H9 (cell line): Measurements from ENCODE around the gene SPEF2. TPM values are rescaled to one million over a fixed set of nuclear protein-coding genes. Genes with fewer than 3 reads are reported as not detected.

Experiments
- DNase-seq: peaks from one replicate; pipeline ENCODE4 v3.0.0-alpha.2; 2017
- H2AFZ ChIP-seq: one replicate; pipeline ENCODE4 v1.6.1; 2013; ENCODE audit warnings: mild to moderate bottlenecking, low read length, control low read depth, moderate library complexity
- H2AK5ac ChIP-seq: 2 replicates; pipeline ENCODE4 v1.6.1; 2013; ENCODE audit warnings: low read length, control low read depth, mixed read lengths; ENCODE audit not compliant: insufficient read length
- H2BK120ac ChIP-seq: one replicate; pipeline ENCODE4 v1.6.1; 2013; ENCODE audit warnings: low read depth, mild to moderate bottlenecking, low read length, control low read depth, inconsistent platforms; ENCODE audit not compliant: poor library complexity, severe bottlenecking
- H2BK12ac ChIP-seq: 2 replicates; pipeline ENCODE4 v1.6.1; 2013; ENCODE audit warnings: low read length, control low read depth, mixed read lengths, low read depth; ENCODE audit not compliant: insufficient read length
- H2BK15ac ChIP-seq: 2 replicates; pipeline ENCODE4 v1.6.1; 2013; ENCODE audit warnings: low read depth, low read length, control low read depth
- H2BK20ac ChIP-seq: one replicate; pipeline ENCODE4 v1.6.1; 2013; ENCODE audit warnings: low read depth, mild to moderate bottlenecking, low read length, control low read depth, inconsistent platforms; ENCODE audit not compliant: poor library complexity, severe bottlenecking
- H2BK5ac ChIP-seq: 2 replicates; pipeline ENCODE4 v1.6.1; 2013; ENCODE audit warnings: low read length, control low read depth, mixed read lengths; ENCODE audit not compliant: insufficient read length
- H3K14ac ChIP-seq: 2 replicates; pipeline ENCODE4 v1.6.1; 2013; ENCODE audit warnings: low read length, control low read depth; ENCODE audit not compliant: insufficient read depth
- H3K18ac ChIP-seq: 2 replicates; pipeline ENCODE4 v1.6.1; 2013; ENCODE audit warnings: low read depth, mild to moderate bottlenecking, mixed read lengths, low read length, control low read depth; ENCODE audit not compliant: insufficient read length
- H3K23ac ChIP-seq: 2 replicates; pipeline ENCODE4 v1.6.1; 2013; ENCODE audit warnings: low read length, control low read depth, mixed read lengths, low read depth; ENCODE audit not compliant: insufficient read length
- H3K23me2 ChIP-seq: 2 replicates; pipeline ENCODE4 v1.6.1; 2013; ENCODE audit warnings: low read depth, mild to moderate bottlenecking, mixed read lengths, low read length, control low read depth; ENCODE audit not compliant: insufficient read length, poor library complexity, severe bottlenecking
- H3K27ac ChIP-seq: 2 replicates; pipeline ENCODE4 v1.5.1; 2013; ENCODE audit warnings: low read length, control low read depth, mixed read lengths, low read depth; ENCODE audit not compliant: insufficient read length
- H3K27me3 ChIP-seq: 2 replicates; pipeline ENCODE4 v1.6.1; 2013; ENCODE audit warnings: low read length, control low read depth, inconsistent platforms; ENCODE audit not compliant: insufficient read depth
- H3K4ac ChIP-seq: 2 replicates; pipeline ENCODE4 v1.6.1; 2013; ENCODE audit warnings: low read depth, mild to moderate bottlenecking, control low read depth, inconsistent platforms, low read length, moderate library complexity
- H3K4me1 ChIP-seq: 2 replicates; pipeline ENCODE4 v1.6.1; 2013; ENCODE audit warnings: low read length, control low read depth, inconsistent platforms; ENCODE audit not compliant: insufficient read depth
- H3K4me2 ChIP-seq: 2 replicates; pipeline ENCODE4 v1.6.1; 2013; ENCODE audit warnings: low read length, control low read depth, mixed read lengths; ENCODE audit not compliant: insufficient read length, insufficient read depth
- H3K56ac ChIP-seq: 2 replicates; pipeline ENCODE4 v1.6.1; 2013; ENCODE audit warnings: low read depth, mild to moderate bottlenecking, mixed read lengths, low read length, control low read depth; ENCODE audit not compliant: insufficient read length
- H3K79me1 ChIP-seq: 2 replicates; pipeline ENCODE4 v1.6.1; 2013; ENCODE audit warnings: low read depth, mild to moderate bottlenecking, moderate library complexity, low read length, control low read depth, inconsistent platforms; ENCODE audit not compliant: insufficient read depth, poor library complexity, severe bottlenecking
- H3K79me2 ChIP-seq: 2 replicates; pipeline ENCODE4 v1.6.1; 2013; ENCODE audit warnings: low read length, control low read depth, inconsistent platforms; ENCODE audit not compliant: insufficient read depth
- H3K9ac ChIP-seq: 2 replicates; pipeline ENCODE4 v1.6.1; 2013; ENCODE audit warnings: low read length, control low read depth, mixed read lengths; ENCODE audit not compliant: insufficient read length; ENCODE audit errors: extremely low read depth
- H3K9me3 ChIP-seq: one replicate; pipeline ENCODE4 v1.6.1; 2013; ENCODE audit warnings: low read depth, low read length, inconsistent platforms; ENCODE audit not compliant: control insufficient read depth
- H3T11ph ChIP-seq: one replicate; pipeline ENCODE4 v1.6.1; 2013; ENCODE audit warnings: mild to moderate bottlenecking, low read length, control low read depth, inconsistent platforms
- H4K20me1 ChIP-seq: one replicate; pipeline ENCODE4 v1.6.1; 2013; ENCODE audit not compliant: control insufficient read depth, insufficient read length, insufficient read depth
- H4K5ac ChIP-seq: 2 replicates; pipeline ENCODE4 v1.6.1; 2013; ENCODE audit warnings: low read depth, mild to moderate bottlenecking, mixed read lengths, low read length, control low read depth; ENCODE audit not compliant: insufficient read length
- H4K8ac ChIP-seq: replicated peaks from 2 replicates; pipeline ENCODE4 v1.6.1; 2013; ENCODE audit warnings: low read length, control low read depth, mixed read lengths, low read depth; ENCODE audit not compliant: insufficient read length
- H4K91ac ChIP-seq: 2 replicates; pipeline ENCODE4 v1.6.1; 2013; ENCODE audit warnings: low read depth, mild to moderate bottlenecking, moderate library complexity, mixed read lengths, low read length, control low read depth; ENCODE audit not compliant: insufficient read length
- H3K27ac Mint-ChIP-seq, 3 experiments: 2 replicates in 2 of 3; 3 replicates in 1 of 3; pipeline ENCODE4 v1.8.0; 2020 to 2021; ENCODE audit warnings: mixed read lengths in 3 of 3, mild to moderate bottlenecking in 1 of 3, moderate library complexity in 1 of 3
- H3K27me3 Mint-ChIP-seq: 2 replicates; pipeline ENCODE4 v1.8.0; 2021; ENCODE audit warnings: low read depth, mild to moderate bottlenecking, moderate library complexity, mixed read lengths
- H3K36me3 Mint-ChIP-seq, 3 experiments: 2 replicates in 2 of 3; 3 replicates in 1 of 3; pipeline ENCODE4 v1.8.0; 2020 to 2021; ENCODE audit warnings: low read depth in 3 of 3, mixed read lengths in 3 of 3; ENCODE audit not compliant: insufficient read depth in 1 of 3
- H3K4me1 Mint-ChIP-seq, 2 experiments: 2 replicates each; pipeline ENCODE4 v1.8.0; 2020; ENCODE audit warnings: mixed read lengths in 2 of 2
- H3K4me3 Mint-ChIP-seq, 2 experiments: 2 replicates in 1 of 2; 3 replicates in 1 of 2; pipeline ENCODE4 v1.8.0; 2020 to 2021; ENCODE audit warnings: mild to moderate bottlenecking in 2 of 2, mixed read lengths in 2 of 2, moderate library complexity in 1 of 2
- H3K9me3 Mint-ChIP-seq, 2 experiments: 2 replicates in 1 of 2; 3 replicates in 1 of 2; pipeline ENCODE4 v1.8.0; 2020; ENCODE audit warnings: mild to moderate bottlenecking in 2 of 2, mixed read lengths in 2 of 2, moderate library complexity in 1 of 2
- CTCF ChIP-seq: fragments of 200-600 bp; sonication (generic); conservative IDR thresholded peaks from 3 replicates; pipeline ENCODE4 v1.8.0; 2021; ENCODE audit warnings: antibody characterized with exemption, mild to moderate bottlenecking
- WGBS: extraction: QIAGEN DNeasy Blood & Tissue Kit; methylation state at CpG from one replicate; pipeline ENCODE4 v1.1.7; 2013; ENCODE audit warnings: missing lambda C conversion rate, low lambda C conversion rate, mixed read lengths; ENCODE audit not compliant: insufficient read length; ENCODE audit errors: extremely low coverage; 5-methylcytosine and 5-hydroxymethylcytosine counted together
- total RNA-seq: library from RNA; stranded (reverse); gene quantifications from 2 replicates; pipeline ENCODE4 v1.2.1, GENCODE V29; 2021

The SPEF2 gene
- total RNA-seq, 1 experiment from 2014 or later = 1.0 TPM

- Mint-ChIP-seq H3K9me3 (peaks cover 2 to 7% of the 10 kb centered on the region in 2 experiments; a peak in 2 of 5 replicates), H3K27ac (no peak overlapping the region), H3K27me3 (no peaks in the 10 kb centered on the region; the same call in 1 of the 2 replicates), H3K4me1 (no peaks in the 10 kb centered on the region), H3K4me3 (no peak overlapping the region), H3K36me3 (no peaks in the 10 kb centered on the region)
- Histone ChIP-seq H3T11ph (no peak overlapping the region), H3K4me2 (no peak overlapping the region), H2BK12ac (no peak overlapping the region), H3K23ac (no peak overlapping the region), H4K91ac (no peak overlapping the region), H3K9me3 (no peaks in the 10 kb centered on the region), H2AFZ (no peak overlapping the region), H3K18ac (no peak overlapping the region), H3K4me1 (no peaks in the 10 kb centered on the region), H2BK20ac (no peak overlapping the region), H4K8ac (no peak overlapping the region), H3K14ac (no peak overlapping the region), H3K79me2 (no peaks in the 10 kb centered on the region), H2BK15ac (no peak overlapping the region), H2BK5ac (no peak overlapping the region), H3K23me2 (no peaks in the 10 kb centered on the region), H4K5ac (no peak overlapping the region), H4K20me1 (no peaks in the 10 kb centered on the region), H3K9ac (no peak overlapping the region), H3K27me3 (no peaks in the 10 kb centered on the region), H3K79me1 (no peaks in the 10 kb centered on the region), H3K56ac (no peak overlapping the region), H3K4ac (no peak overlapping the region), H3K27ac (no peak overlapping the region), H2AK5ac (no peak overlapping the region), H2BK120ac (no peak overlapping the region)
- no peak for DNase-seq
- no peak for TF ChIP-seq CTCF
- no CpG with 5 or more reads among the region's 7 CpGs for WGBS
Measured at GRCh38 chr5:35835796-35836742, 218.4 kb downstream of the SPEF2 start.
